ENCODE results near the gene RELN. TPM values are rescaled to one million over a fixed set of nuclear protein-coding genes. Genes with fewer than 3 reads are reported as not detected.

RELN gene
- total RNA-seq, 1 experiment from 2014 or later: 0.48 TPM

- Histone ChIP-seq H4K20me1 (ENCODE audit: insufficient read depth) (no peaks in the 10 kb centered on the region), H3K9me2 (ENCODE audit: insufficient read depth) (no peaks in the 10 kb centered on the region), H2AFZ (no peak overlapping the region), H3K79me2 (ENCODE audit: low read depth) (no peaks in the 10 kb centered on the region), H3K4me3 (no peak overlapping the region), H3K36me3 (ENCODE audit: low read depth) (no peaks in the 10 kb centered on the region), H3K27me3 (ENCODE audit: insufficient read depth, low read depth) (no peaks in the 10 kb centered on the region), H3K9me3 (ENCODE audit: insufficient read depth, low read depth) (no peaks in the 10 kb centered on the region), H3K4me2 (no peak overlapping the region), H3K4me1 (replicated peaks; ENCODE audit: insufficient read depth) (no peaks in the 10 kb centered on the region), H3F3A (ENCODE audit: insufficient read depth, low read depth) (no peaks in the 10 kb centered on the region), H3K27ac (no peak overlapping the region)
- TF ChIP-seq EZH2 (IDR thresholded peaks at IDR 0.05; ENCODE audit: low read depth) (no peak), CTCF (conservative IDR thresholded peaks at IDR 0.05) (no peak)
- CTCF ChIA-PET: no interaction called here
- no peak for DNase-seq
- intact Hi-C loops (cut with micrococcal nuclease; ENCODE audit: unreplicated experiment): no loop called here
- BruUV-seq (replicated peaks): no TSS peak
- POLR2A ChIA-PET (ENCODE audit: unreplicated experiment): no interaction called here
These were observed 67.8 kb downstream of the RELN start for GRCh38 chr7:103921692-103922091.

- Histone ChIP-seq H3K4me2 (no peak overlapping the region), H3K27ac (no peak overlapping the region), H3K79me2 (ENCODE audit: low read depth) (no peaks in the 10 kb centered on the region), H3K36me3 (ENCODE audit: low read depth) (no peaks in the 10 kb centered on the region), H3K4me3 (no peak overlapping the region), H3K27me3 (ENCODE audit: insufficient read depth, low read depth) (no peaks in the 10 kb centered on the region), H2AFZ (no peak overlapping the region), H3K9me3 (ENCODE audit: insufficient read depth, low read depth) (no peaks in the 10 kb centered on the region), H3F3A (ENCODE audit: insufficient read depth, low read depth) (no peaks in the 10 kb centered on the region), H3K4me1 (replicated peaks; ENCODE audit: insufficient read depth) (no peaks in the 10 kb centered on the region), H3K9me2 (ENCODE audit: insufficient read depth) (no peaks in the 10 kb centered on the region), H4K20me1 (ENCODE audit: insufficient read depth) (no peaks in the 10 kb centered on the region)
- ChIA-PET POLR2A (ENCODE audit: unreplicated experiment) (no interaction called here), CTCF (no interaction called here)
- TF ChIP-seq CTCF (conservative IDR thresholded peaks at IDR 0.05): no peak
- no peak for TF ChIP-seq EZH2 (IDR thresholded peaks at IDR 0.05; ENCODE audit: low read depth)
- DNase-seq: no peak
- no TSS peak for BruUV-seq (replicated peaks)
- intact Hi-C loops (cut with micrococcal nuclease; ENCODE audit: unreplicated experiment): no loop called here
These were observed 70.1 kb downstream of the RELN start for GRCh38 chr7:103919272-103919868.

GRCh38 chr7:103918631-103919271, 70.7 kb downstream of the RELN start:
- no TSS peak for BruUV-seq (replicated peaks)
- Histone ChIP-seq H3K4me3 (no peak overlapping the region), H3K27ac (no peak overlapping the region), H3K27me3 (ENCODE audit: insufficient read depth, low read depth) (no peaks in the 10 kb centered on the region), H4K20me1 (ENCODE audit: insufficient read depth) (no peaks in the 10 kb centered on the region), H3K4me2 (no peak overlapping the region), H3F3A (ENCODE audit: insufficient read depth, low read depth) (no peaks in the 10 kb centered on the region), H3K9me2 (ENCODE audit: insufficient read depth) (no peaks in the 10 kb centered on the region), H3K36me3 (ENCODE audit: low read depth) (no peaks in the 10 kb centered on the region), H3K79me2 (ENCODE audit: low read depth) (no peaks in the 10 kb centered on the region), H3K9me3 (ENCODE audit: insufficient read depth, low read depth) (no peaks in the 10 kb centered on the region), H2AFZ (no peak overlapping the region), H3K4me1 (replicated peaks; ENCODE audit: insufficient read depth) (no peaks in the 10 kb centered on the region)
- TF ChIP-seq CTCF (conservative IDR thresholded peaks at IDR 0.05) (no peak), EZH2 (IDR thresholded peaks at IDR 0.05; ENCODE audit: low read depth) (no peak)
- no peak for DNase-seq
- intact Hi-C loops (cut with micrococcal nuclease; ENCODE audit: unreplicated experiment): no loop called here
- ChIA-PET POLR2A (ENCODE audit: unreplicated experiment) (no interaction called here), CTCF (no interaction called here)
